Measurements from ENCODE around the gene PIGQ.

Gene PIGQ

DNA sequence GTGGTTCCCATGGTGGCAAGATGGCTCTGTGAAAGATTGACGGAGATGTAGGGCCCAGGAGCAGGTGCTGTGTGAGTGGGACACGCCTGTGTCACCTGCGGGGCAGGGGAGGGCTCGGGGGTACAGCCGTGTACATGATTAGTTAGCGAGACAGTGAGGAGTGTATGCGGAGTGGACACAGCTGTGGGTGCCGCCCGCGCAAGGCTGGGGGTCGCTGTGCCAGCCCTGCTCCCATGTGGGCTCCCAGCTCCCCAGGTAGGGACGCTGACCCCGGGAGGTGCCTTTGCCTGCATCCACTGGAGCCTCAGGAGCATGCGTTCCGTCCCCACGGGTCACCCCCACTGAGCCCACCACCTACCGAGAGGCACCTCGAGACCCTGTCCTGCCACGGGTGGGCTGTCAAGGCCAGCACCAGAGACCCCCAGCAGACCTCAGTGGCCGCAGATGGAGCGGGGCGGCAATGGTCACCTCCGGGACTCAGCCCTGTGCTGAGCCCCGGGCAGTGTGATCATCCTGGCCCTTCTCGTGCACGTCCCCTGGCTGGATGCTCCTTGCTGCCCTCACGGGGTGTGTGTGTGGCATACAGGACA is 34.8 kb upstream of the PIGQ start:
- DNase-seq = peak in 1 of 2 experiments; percentile 61

DNA sequence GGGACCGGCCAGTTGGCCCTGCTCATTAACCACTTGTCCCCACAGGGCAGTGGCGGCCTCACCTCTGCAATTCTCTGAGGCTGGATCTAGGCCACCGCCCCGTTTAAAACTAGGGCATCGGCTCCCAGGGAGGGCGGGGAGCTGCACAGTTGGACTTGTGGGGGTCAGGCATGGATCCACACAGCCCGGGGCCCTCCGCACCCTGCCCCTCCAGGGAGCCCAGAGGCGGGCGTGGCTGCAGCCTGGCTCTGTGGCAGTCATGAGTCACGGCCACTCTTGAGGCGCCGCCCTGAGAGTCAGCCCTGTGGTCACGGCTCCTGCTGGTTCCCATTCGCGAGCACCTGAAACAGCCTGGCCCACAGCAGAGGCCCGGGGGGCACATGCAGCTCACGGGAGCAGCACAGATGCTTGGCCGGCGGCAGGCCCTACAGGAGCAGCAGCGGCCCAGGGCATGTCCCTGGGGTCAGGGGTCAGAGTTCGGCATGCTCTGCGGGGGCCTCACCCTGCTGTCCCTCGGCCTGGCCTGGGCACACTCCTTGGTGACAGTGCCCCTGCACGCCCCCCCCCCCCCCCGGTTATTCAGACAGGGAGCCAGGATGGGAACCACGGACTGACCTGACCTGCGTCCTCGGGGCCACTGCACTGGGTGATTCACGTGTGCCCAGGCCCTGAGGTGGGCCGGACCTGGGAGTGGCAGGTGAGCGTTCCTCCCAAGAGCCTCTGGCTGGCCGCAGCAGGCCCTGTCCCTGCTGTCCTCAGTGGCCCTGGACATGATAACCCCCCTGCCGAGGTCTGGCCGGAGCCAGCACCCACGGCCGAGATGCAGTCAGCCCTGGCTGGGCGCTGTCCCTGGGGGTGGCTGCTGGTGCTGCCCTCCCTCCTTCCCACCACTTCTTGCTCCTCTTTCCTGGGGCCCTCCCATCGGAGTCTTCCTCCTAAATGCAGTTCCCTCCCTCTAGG is 34.0 kb upstream of the PIGQ start:
- peak; percentile 61 to 70 for DNase-seq

DNA sequence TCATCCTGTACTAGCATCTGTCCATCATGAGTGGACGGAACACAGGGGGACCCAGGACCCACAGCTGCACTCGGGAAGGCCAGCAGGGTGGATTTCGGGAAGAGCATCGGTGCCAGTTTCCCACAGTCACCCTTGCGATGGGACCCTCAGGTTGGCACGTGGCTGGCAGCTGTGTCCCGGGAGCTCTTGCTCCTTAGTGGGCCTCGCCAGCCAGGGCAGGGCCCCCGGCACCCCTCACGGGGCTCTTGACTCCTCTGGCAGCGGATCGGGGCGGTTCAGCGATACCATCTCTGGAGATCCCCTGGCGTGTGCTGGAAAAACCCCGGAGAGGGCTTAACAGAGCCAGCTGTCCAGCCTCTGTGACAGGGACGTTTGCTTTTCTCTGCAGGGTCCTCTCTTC is 33.0 kb upstream of the PIGQ start:
- DNase-seq = no peak

DNA sequence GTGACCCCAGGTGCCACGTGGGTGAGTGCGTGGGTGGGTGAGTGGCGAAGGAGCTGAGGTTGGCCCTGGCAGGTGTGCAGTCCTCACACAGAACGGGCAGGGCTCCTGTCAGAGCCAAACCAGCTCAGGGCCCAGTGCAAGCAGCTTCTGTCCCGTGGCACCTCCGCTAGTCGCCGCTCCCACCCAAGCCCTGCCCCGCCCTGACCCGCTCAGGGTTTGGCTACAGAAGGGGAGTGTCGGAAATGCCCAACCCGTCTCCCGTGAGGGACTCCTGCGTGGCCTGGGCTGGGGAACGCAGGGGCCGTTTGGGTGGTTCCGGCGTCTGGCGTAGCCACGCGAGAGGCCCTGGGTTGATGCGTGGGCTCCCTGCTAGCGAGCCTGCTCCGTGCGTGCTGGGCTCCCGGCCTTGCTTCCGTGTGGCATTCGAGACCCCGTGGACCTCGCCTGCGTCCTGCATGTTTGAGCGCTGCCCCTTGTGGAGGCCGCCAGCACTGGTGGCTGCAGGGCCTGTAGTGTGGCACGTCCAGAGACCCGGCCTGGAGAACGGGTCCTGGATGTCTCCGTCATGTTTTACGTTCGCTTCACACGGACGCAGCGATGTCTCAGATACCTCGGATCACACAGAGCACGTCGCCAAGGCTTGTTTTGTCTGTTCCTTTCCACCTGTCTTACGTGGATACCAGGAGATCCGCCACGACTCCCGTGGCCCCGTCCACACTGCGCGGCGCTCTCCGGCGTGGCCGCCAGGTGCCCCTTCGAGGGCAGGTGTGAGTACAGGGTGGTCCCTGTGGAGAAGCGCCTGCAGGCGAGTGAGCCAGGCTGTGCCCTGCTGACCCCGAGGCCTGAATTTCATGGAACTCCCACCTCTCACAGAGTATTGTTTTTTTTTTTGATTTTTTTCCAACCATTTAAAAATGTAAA is 32.1 kb upstream of the PIGQ start:
- DNase-seq = no peak

DNA sequence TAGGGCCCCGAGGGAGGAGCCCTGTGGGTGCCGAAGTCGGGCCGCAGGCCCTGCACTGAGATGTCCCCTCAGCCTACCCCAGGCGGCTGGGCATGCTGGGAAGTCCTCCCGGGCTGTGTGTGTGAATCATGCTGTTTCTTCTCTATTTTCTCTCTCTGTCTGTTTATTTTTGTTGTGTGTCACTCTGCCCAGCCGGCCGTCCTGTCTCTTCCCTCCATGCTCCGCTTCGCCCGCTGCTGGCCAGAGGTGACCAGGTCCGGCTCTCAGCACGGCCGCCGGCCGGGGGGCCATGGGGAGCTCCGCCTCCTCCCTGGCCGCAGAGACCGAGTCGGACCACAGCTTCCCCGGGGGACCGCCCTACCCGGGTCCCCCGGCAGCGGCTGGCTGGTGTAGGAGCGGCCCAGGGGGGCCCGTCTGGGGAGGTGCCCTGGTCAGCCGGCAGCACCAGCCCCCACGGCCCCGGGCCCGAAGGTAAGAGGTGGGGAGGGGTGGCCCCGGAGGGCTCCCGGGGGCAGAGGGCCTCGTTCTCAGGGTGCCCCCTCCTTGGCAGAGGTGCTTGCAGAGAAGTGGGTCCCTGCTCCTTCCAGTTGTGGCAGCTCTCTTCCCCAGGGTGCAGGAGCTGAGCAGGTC is 29.8 kb upstream of the PIGQ start:
- no peak for DNase-seq

DNA sequence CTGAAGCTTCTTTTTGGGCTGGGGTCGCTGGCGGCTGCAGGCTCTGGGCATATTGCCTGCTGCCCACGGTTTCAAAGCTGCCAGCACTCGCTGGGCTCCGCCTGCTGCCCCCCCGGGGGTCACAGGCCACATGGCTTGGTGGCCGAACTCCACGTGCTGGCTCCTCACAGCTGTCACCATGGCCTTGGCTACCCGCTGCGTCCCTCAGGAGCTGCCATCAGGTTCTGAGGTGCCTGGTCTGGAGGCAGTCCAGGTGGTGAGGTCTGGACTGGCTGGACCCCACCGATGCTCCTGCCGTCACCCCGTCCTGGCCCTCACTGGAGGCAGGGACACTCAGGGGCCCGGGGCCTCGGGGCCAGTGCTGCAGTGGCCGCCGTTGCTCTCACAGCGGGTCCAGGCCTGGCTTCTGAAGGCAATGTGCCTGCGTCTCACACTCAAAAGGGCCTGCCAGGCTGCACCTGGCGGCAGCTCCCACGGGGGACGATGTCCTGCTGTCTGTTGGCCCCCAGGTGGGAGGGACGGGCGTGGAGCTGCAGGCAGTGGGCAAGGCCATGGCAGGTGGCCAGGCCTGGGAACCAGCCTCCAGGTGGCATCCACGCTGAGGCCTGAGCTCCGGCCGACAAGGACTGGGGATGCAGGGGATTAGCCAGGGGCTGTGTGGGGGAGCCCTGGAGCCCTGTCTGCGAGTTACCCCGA is 29.0 kb upstream of the PIGQ start:
- no peak for DNase-seq

DNA sequence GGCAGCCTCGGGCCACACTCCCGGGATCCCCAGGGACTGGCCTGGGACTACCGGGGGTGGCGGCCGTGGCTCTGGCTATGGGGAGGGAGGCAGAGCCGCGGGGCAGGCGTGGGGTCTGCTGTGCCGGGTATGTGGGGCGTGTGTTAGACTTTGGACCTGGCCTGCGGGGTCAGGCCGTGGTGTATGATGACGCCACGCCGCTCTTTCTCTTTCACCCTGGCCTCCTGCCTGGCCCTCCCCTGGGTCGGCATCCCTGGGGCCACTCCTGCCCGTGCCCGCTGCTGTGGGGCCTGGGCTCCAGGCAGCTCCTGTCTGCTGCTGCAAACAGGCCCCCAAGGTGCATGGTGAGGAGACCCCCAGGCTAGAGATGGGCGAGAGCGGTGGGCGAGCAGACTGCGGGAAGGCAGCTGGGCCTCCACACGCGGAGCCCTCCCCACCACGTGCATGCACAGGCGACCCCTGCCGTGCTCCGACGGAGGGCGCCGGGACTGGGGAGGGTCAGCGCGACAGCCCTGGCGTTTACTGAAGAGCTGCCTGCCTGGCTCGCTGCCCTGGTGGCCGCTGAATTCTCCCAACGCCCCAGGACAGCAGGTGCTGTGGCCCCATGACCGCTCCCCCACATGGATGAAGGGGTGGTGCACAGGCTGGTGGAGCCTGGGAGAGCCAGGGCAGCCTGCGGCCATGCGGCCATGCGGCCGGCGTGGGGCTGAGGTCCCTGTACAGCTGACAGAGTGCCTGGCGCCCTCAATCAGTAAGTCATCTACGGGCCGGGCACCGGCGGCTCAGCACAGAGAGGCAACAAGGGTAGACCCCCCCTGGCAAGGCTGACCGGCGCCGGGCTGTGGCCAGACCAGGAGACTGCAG is 26.2 kb upstream of the PIGQ start:
- no peak for DNase-seq

DNA sequence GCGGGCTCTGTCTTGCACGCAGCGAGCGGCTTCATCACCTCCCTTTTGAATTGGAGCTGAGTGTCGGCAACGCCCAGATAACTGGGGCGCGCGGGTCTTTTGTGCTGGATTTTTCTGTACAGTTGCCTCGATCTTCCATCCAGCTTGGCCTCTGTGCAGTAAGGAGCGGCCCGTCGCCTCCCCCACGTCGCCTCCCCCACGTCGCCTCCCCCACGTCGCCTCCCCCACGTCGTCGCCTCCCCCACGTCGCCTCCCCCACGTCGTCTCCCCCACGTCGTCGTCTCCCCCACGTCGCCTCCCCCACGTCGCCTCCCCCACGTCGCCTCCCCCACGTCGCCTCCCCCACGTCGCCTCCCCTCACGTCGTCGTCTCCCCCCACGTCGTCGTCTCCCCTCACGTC is 25.3 kb upstream of the PIGQ start:
- DNase-seq = no peak

DNA sequence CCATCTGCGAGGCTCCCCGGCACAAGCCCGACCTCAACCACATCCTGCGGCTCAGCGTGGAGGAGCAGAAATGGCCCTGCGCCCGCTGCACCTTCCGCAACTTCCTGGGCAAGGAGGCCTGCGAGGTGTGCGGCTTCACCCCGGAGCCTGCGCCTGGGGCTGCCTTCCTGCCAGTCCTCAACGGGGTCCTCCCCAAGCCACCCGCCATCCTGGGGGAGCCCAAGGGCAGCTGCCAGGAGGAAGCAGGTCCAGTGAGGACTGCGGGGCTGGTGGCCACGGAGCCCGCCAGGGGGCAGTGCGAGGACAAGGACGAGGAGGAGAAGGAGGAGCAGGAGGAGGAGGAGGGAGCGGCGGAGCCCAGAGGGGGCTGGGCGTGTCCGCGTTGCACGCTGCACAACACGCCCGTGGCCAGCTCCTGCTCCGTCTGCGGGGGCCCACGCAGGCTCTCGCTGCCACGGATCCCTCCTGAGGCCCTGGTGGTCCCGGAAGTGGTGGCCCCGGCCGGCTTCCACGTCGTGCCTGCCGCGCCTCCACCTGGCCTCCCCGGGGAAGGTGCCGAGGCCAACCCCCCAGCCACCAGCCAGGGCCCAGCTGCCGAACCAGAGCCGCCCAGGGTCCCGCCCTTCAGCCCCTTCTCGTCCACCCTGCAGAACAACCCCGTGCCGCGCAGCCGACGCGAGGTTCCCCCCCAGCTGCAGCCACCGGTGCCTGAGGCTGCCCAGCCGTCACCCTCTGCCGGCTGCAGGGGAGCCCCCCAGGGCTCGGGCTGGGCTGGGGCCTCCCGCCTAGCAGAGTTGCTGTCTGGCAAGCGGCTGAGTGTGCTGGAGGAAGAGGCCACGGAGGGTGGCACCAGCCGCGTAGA is 22.6 kb upstream of the PIGQ start:
- no peak for DNase-seq

DNA sequence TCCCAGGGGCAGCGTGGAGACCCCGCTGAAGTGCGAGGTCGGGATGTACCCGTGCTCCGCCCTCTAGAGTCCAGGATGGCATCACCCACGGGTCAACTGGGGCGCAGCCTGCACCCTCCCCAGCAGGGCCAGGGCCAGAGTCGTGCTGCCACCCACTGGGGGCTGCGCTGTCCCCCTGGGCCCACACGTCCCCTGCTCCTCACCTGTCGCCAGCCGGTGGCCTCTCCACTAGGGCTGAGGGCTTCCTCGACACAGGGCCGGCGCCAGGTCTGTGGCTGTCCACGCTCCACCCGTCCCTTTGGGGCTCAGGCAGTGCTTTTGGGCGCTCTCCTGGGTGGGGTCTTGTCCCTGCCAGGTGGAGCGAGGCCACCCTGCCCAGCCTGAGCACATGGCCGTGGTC is 21.2 kb upstream of the PIGQ start:
- no peak for DNase-seq

DNA sequence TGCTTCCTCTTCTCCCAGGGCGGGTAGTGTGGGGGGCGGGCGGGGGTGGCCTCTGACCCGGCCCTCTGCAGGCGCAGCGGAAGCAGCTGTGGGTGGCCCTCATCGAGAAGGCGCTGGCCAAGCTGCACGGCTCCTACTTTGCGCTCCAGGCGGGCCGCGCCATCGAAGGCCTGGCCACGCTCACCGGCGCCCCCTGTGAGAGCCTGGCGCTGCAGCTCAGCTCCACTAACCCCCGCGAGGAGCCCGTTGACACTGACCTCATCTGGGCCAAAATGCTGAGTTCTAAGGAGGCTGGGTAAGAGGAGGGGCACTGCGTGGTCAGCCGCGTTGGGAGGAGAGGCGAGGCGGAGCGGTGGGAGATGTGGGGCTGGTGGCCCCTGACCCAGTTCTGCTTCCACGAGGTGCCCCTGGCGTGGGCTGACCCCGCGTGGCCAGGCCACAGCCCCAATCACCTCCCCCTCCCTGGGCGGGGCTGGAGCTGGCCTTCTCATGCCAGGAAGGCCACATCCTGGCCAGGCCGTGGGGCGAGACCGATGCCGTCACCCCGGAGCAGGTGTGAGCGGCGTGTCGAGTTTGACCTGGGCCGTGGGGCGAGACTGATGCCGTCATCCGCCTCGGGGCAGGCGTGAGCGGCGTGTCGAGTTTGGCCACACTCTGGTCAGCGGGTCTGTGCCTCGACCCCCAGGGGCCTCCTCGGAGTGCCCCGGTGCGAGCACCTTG is 20.1 kb upstream of the PIGQ start:
- DNase-seq = no peak

DNA sequence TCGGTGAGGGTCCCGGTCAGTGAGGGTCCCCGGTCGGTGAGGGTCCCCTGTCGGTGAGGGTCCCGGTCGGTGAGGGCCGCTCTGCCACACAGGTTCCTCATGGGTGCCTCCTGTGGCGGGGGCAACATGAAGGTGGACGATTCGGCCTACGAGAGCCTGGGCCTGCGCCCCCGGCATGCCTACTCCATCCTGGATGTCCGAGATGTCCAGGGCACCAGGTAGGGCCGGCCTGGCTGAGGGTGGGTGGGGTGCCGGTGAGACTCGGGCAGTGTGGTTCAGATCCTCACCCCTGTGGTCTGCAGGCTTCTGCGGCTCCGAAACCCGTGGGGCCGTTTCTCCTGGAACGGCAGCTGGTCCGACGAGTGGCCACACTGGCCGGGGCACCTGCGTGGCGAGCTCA is 18.6 kb upstream of the PIGQ start:
- no peak for DNase-seq

DNA sequence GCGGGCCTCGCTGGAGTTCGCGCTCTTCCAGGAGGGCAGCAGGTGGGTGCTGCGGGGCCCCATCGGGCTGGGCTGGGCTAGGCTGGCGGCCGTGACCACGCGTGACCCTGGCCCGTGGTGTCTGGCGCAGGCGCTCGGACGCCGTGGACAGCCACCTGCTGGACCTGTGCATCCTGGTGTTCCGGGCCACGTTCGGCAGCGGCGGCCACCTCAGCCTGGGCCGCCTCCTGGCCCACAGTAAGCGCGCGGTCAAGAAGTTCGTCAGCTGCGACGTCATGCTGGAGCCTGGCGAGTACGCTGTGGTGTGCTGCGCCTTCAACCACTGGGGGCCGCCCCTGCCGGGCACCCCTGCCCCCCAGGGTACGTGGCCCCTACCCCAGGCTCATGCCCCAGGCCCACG is 17.6 kb upstream of the PIGQ start:
- DNase-seq = no peak

DNA sequence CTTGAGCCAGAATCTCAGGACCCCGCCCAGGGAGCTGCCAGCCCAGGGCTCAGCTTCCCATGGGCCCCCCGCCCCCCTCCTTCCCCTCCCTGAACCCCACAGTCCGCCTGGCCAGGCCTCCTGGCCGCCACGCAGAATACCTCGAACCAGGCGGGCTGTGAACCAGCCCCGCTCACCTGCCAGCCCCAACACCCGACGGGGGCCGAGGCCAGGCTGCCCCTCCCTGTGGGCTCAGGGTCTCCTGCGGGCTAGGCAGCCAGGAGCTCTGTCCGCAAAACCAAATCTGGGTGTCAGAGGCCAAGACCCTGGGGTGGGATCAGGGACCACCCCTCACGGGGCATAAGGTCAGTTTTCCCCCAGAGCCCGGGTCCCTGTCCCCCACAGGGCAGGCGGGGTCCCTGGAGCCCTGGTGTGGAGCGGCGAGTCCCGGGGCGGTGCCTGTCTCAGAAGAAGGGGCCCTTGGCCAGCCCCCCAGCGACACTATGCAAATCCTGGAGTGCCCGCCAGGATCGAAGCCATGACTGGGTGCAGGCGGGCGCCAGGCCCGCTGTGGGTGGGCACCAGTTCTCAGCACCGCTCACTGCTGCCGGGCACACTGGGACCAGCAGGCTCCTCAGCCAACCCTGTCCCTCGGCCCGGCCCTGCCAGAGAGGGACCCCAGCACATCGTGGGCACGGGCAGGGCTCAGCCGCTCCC is 16.0 kb upstream of the PIGQ start:
- DNase-seq = no peak

DNA sequence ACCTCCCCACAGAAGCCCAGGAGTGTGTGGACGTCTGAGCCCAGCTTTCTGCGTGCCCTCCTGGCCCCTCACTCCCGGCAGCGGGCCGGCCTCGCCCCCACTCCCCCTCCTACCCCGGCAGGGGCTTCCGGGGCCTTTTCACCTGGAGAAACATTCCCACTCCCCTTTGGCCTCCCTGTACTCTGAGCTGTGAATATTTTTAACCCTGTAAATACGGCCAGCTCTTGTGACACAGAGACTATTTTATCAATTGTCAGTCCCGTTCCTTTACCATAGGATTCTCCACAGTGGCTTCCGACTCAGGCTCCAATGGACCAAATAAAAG is 15.5 kb upstream of the PIGQ start:
- DNase-seq = no peak

DNA sequence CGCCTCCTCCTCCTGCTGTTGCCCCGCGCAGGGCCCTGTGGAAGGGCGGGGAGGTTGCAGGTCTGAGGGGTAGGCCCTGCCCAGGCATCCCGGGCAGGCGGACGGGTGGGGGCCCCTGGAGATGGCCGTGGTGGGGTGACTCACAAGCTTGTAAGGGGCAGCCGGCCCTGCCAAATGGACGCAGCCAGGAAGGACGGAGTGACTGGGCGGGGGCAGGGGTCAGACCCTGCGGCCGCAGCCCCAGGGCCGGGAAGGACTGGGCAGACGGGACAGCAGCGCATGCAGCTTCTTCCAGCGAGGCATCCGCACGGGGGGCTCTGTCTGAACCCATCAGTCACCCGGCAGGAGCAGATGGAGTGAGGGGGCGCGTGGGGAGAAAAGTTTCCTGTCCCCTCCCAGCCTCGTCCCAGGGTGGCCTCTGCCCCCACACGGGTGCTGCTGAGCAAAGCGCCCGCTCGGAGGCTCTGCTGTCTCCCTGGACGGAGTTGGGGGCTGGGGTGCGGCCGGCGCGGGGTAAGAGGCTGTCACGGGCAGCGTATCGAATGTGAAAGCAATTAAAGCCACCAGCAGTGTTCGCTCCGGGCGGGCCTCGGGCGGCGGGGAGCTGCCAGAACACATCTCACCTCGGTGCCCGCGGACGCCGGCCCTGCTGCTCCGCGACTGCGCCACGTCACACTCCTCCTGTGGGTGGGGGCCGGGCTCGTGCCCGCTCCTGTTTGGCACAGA is 15.0 kb upstream of the PIGQ start:
- no peak for DNase-seq

DNA sequence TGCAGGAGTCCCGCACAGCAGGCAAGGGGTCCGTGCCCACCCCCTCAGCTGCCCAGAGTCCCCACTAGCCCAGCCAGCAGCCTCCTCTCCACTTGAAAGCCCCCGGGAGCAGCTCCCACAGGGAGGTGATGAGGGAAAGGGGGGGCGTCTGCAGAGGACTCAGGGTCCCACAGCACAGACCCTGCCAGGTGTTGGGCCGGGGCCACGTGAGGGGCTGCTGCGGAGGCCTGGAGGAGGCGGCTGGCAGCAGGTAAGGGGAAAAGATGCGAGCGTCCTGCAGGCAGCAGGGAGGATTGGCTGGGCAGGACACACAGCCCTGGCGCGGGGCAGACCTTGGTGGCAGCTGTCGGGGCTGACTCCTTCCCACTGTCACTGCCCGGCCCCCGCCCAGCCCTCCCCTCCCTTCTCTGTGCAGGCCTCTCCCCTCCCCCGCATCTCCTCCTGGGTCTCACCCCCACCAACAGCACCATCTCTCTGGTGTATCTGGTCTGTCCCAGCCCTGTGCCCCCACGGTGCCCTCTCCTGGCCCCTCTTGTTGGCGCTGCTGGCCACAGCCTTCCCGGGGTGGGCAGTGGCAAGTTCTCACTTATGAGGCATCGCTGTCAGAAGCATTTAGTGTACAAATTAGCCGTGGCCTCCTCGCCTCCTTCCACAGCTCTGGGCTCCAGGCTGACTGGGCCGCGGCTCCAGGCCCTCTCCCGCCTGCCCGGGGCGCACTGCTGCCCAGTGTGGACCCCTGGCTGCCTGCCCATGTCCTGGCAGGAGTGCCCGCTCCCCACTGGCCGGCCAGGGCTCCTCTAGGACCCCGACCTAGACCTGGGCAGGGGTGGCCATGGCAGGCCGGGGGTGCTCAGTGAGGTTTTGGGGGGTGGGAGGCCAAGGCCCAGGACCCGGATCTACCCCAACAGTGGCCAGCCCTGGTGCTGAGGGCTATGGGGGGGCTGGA is 14.0 kb upstream of the PIGQ start:
- no peak for DNase-seq

All from SW 1271 (cell line).